IPS DF 6.9 (cell line): ENCODE results near the gene GPRC5C.

Experiments
- DNase-seq: peaks from one replicate; pipeline ENCODE4 v3.0.0-alpha.2; 2013; ENCODE audit warnings: low read depth, low spot score
- H3K27ac ChIP-seq: one replicate; pipeline ENCODE4 v1.5.1; 2013; ENCODE audit warnings: low read length, control low read depth
- H3K27me3 ChIP-seq: 2 replicates; pipeline ENCODE4 v1.6.1; 2013; ENCODE audit warnings: mild to moderate bottlenecking, low read length; ENCODE audit not compliant: control insufficient read depth, insufficient read depth
- H3K36me3 ChIP-seq: 2 replicates; pipeline ENCODE4 v1.6.1; 2013; ENCODE audit warnings: low read length; ENCODE audit not compliant: control insufficient read depth, insufficient read depth
- H3K4me1 ChIP-seq: 2 replicates; pipeline ENCODE4 v1.6.1; 2013; ENCODE audit warnings: low read length; ENCODE audit not compliant: control insufficient read depth, insufficient read depth
- H3K4me3 ChIP-seq: 2 replicates; pipeline ENCODE4 v1.5.1; 2013; ENCODE audit warnings: mild to moderate bottlenecking, low read length
- H3K9me3 ChIP-seq: 2 replicates; pipeline ENCODE4 v1.6.1; 2013; ENCODE audit warnings: low read length, inconsistent platforms; ENCODE audit not compliant: control insufficient read depth, insufficient read depth
- WGBS: extraction: QIAGEN DNeasy Blood & Tissue Kit; methylation state at CpG from one replicate; pipeline ENCODE4 v1.1.7; 2013; ENCODE audit warnings: mixed read lengths, missing lambda C conversion rate; ENCODE audit not compliant: insufficient read length, insufficient coverage; 5-methylcytosine and 5-hydroxymethylcytosine counted together

Gene GPRC5C

GRCh38 chr17:74424117-74424516 is 7.8 kb upstream of the GPRC5C start:
- DNase-seq = no peak
- Histone ChIP-seq H3K4me3 (no peak overlapping the region), H3K9me3 (no peaks in the 10 kb centered on the region), H3K4me1 (peaks cover 9% of the 10 kb centered on the region), H3K27me3 (no peaks in the 10 kb centered on the region), H3K36me3 (no peaks in the 10 kb centered on the region), H3K27ac (no peak overlapping the region)
- WGBS = no CpG with 5 or more reads among the region's 7 CpGs

GRCh38 chr17:74424657-74425056 is 7.2 kb upstream of the GPRC5C start:
- no peaks in the 10 kb centered on the region for H3K27me3 ChIP-seq
- H3K27ac ChIP-seq = no peak overlapping the region
- no peaks in the 10 kb centered on the region for H3K9me3 ChIP-seq
- H3K36me3 ChIP-seq = no peaks in the 10 kb centered on the region
- peaks cover 9% of the 10 kb centered on the region for H3K4me1 ChIP-seq
- H3K4me3 ChIP-seq = no peak overlapping the region
- no peak for DNase-seq
- no CpG with 5 or more reads among the region's 14 CpGs for WGBS

DNA sequence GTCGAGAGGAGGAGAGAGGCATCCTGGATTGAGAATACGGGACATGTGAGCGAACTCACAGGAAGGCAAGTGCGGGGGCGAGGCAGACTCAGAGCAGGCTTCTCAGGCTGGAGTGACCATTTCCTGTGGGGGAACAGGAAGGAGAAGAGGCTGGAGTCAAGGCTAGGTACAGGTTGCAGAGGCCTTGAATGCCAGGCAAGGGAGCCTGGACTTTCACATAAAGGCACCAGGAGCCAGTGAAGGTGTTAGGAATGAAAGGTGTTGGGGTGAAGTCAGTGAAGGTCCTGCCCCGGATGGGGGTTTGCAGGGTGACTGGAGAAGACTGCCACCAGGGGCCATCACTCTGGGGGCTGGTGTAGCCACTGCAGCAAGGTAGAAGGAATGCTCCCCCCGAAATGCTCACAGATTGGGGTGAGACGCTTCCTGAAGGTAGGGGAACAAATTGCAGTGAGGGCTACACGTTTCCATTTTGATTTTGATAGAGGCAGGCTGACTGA is 5.3 kb upstream of the GPRC5C start:
- H3K4me3 ChIP-seq = no peak overlapping the region
- WGBS = no CpG with 5 or more reads among the region's 9 CpGs

GRCh38 chr17:74427048-74427762 is 4.7 kb upstream of the GPRC5C start:
- H3K4me1 ChIP-seq = peaks cover 11% of the 10 kb centered on the region
- no peak for DNase-seq
- H3K36me3 ChIP-seq = no peaks in the 10 kb centered on the region
- no peaks in the 10 kb centered on the region; the same call in 1 of the 2 replicates for H3K27me3 ChIP-seq
- H3K4me3 ChIP-seq = no peak overlapping the region
- WGBS = no CpG with 5 or more reads among the region's 10 CpGs
- no peaks in the 10 kb centered on the region for H3K9me3 ChIP-seq
- H3K27ac ChIP-seq = no peak overlapping the region

More for the DNA sequence above, 5.3 kb upstream of the GPRC5C start:
- Histone ChIP-seq H3K9me3 (no peaks in the 10 kb centered on the region), H3K36me3 (no peaks in the 10 kb centered on the region), H3K27me3 (no peaks in the 10 kb centered on the region; the same call in 1 of the 2 replicates), H3K4me1 (peaks cover 11% of the 10 kb centered on the region), H3K27ac (no peak overlapping the region)
- no peak for DNase-seq

DNA sequence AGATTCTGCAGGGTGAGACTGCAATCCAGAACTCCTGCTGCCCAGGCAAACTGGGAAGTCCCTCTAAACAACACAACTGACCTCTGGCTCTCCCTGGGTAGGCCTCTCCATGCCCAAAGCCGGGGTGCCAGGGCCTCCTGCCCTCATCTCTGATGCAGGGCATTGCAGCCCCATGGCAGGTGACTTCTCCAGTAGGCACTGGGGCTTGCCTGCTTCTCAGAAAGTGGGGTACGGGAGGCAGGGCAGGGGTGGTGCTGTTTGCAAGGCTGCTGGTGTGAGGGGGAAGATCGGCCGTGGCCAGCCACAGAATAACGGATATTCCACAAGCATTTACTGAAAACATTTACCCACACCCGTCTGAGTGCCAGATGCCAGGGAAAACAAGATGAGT is 4.1 kb upstream of the GPRC5C start:
- Histone ChIP-seq H3K27ac (no peak overlapping the region), H3K4me1 (peaks cover 11% of the 10 kb centered on the region), H3K36me3 (no peaks in the 10 kb centered on the region), H3K27me3 (no peaks in the 10 kb centered on the region; the same call in 1 of the 2 replicates), H3K4me3 (no peak overlapping the region), H3K9me3 (no peaks in the 10 kb centered on the region)
- no CpG with 5 or more reads among the region's 6 CpGs for WGBS
- DNase-seq = no peak

DNA sequence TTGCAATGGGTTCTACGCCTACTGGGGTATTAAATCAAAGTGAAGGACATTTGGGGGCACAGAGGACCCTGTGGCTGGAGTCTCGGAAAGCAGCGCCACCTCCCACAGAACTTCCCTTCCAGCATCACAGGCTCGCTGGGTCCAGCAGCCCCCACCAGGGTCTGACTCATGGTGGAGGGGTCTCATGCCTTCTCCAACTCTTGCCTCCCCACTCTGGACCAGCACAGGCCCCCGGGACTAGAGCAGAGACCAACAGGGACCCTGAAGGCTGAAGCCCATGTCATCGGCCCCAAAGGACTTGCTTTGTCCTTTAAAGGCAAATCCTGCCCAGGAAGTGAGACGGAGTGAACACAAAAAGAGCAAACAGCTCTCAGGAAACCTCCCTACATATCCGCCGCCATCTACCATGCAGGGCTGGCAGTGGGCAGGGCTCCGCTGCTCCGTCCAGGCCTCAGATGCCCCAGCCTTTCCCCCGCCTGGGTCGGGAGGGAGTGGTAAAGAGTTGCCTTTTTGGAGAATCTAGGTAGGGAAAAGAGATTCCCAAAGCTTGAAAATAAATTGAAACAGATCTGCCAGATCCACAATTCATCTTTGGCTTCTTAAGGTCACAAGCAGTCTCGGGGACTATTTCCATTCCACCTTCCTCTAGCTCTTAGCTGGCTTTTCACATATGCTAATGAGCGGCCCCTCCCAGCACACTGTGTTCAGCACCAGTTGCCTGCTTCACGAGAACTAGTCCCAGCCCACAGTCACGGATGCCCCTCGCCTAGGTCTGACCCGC is 2.1 kb upstream of the GPRC5C start:
- DNase-seq = no peak
- Histone ChIP-seq H3K36me3 (no peaks in the 10 kb centered on the region), H3K9me3 (no peaks in the 10 kb centered on the region), H3K4me1 (peaks cover 18% of the 10 kb centered on the region), H3K27me3 (no peaks in the 10 kb centered on the region; the same call in 1 of the 2 replicates), H3K27ac (no peak overlapping the region), H3K4me3 (peak overlapping the region; percentile 84; the same call in 1 of the 2 replicates)
- WGBS = no CpG with 5 or more reads among the region's 19 CpGs

- H3K9me3 ChIP-seq = no peaks in the 10 kb centered on the region
- H3K27ac ChIP-seq = no peak overlapping the region
- peaks cover 18% of the 10 kb centered on the region for H3K4me1 ChIP-seq
- no peaks in the 10 kb centered on the region for H3K36me3 ChIP-seq
- H3K27me3 ChIP-seq = no peaks in the 10 kb centered on the region; the same call in 1 of the 2 replicates
- no CpG with 5 or more reads among the region's 13 CpGs for WGBS
- peak overlapping the region; percentile 84; the same call in 1 of the 2 replicates for H3K4me3 ChIP-seq
- no peak for DNase-seq
These were observed 1.5 kb upstream of the GPRC5C start for GRCh38 chr17:74430385-74430705.

- no peaks in the 10 kb centered on the region for H3K9me3 ChIP-seq
- H3K27ac ChIP-seq = no peak overlapping the region
- H3K4me1 ChIP-seq = peaks cover 18% of the 10 kb centered on the region
- no CpG with 5 or more reads among the region's 67 CpGs for WGBS
- DNase-seq = no peak
- no peaks in the 10 kb centered on the region; the same call in 1 of the 2 replicates for H3K27me3 ChIP-seq
- peak overlapping the region; percentile 84; the same call in 1 of the 2 replicates for H3K4me3 ChIP-seq
- no peaks in the 10 kb centered on the region for H3K36me3 ChIP-seq
These were observed 951 bp upstream of the GPRC5C start for GRCh38 chr17:74430706-74431567.

DNA sequence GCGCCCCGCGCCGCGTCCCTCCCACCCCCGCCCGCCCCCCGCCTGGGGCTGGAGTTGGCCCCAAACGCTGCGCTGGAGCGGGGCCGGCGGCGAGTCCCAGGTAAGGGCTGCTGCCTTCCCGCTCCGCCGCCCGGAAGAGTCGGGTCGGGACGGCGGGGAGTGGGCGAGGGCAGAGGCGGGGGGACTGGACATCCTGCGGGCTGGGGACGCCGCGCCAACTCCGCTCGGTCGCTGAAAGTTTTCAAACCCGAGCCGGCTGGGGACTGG is 469 bp downstream of the GPRC5C start:
- no peak for DNase-seq
- Histone ChIP-seq H3K4me1 (peaks cover 13% of the 10 kb centered on the region), H3K36me3 (no peaks in the 10 kb centered on the region), H3K27me3 (no peaks in the 10 kb centered on the region; the same call in 1 of the 2 replicates), H3K4me3 (peak overlapping the region; percentile 84), H3K27ac (no peak overlapping the region), H3K9me3 (no peaks in the 10 kb centered on the region)
- no CpG with 5 or more reads among the region's 33 CpGs for WGBS

DNA sequence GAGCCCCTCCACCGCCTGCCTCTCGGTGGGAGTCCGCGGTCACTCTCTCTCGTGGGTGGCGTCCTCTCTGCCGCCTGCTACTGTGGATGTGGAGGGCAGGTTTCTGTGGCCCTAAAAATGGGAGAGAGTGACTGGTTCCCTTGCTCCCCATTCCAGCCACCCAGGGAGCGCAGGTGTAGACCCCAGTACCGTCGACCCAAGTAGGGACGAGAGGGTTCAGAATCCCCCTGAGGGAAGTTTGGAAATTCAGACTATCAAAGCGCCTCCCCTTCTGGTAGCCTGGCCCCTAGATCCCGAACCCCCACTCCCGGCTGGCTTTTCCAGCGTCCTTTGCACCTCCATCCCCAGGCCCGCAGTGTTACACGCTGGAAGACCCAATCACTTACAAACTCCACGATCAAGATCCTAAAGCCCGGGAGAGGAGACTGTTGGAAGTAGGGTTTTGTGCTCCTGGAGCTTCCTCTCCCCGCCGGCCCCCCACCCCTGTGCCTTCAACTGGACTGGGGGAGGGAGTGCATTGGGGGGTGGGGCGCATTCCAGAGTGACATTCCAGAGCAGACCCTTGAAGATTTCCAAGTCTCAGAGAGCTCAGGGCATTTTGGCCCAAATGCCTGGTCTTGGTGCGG is 991 bp downstream of the GPRC5C start:
- Histone ChIP-seq H3K27ac (no peak overlapping the region), H3K36me3 (no peaks in the 10 kb centered on the region), H3K4me1 (peaks cover 9% of the 10 kb centered on the region; the same call in 1 of the 2 replicates), H3K4me3 (peak overlapping the region; percentile 84), H3K27me3 (no peaks in the 10 kb centered on the region; the same call in 1 of the 2 replicates), H3K9me3 (no peaks in the 10 kb centered on the region)
- no CpG with 5 or more reads among the region's 23 CpGs for WGBS
- no peak for DNase-seq
